AG09309 (cell line): ENCODE results near the gene FOXN3.

Experiments
- DNase-seq: peaks from one replicate; pipeline ENCODE4 v3.0.0-alpha.2; 2010; ENCODE audit warnings: low read depth
- H3K4me3 ChIP-seq: 2 replicates; pipeline ENCODE4 v1.5.1; 2011; ENCODE audit warnings: mild to moderate bottlenecking, low read depth, low read length, moderate library complexity; ENCODE audit not compliant: control insufficient read depth
- CTCF ChIP-seq: IDR thresholded peaks from 2 replicates; pipeline ENCODE4 v1.5.1; 2011; ENCODE audit warnings: mild to moderate bottlenecking, low read depth, low read length, inconsistent platforms; ENCODE audit not compliant: insufficient read depth, control insufficient read depth; ENCODE audit errors: missing control alignments

The FOXN3 gene

GRCh38 chr14:89444516-89445125, 27.6 kb upstream of the FOXN3 start:
- DNase-seq, result no peak
- no peak overlapping the region for H3K4me3 ChIP-seq
- TF ChIP-seq CTCF, result no peak

GRCh38 chr14:89444044-89444443, 27.0 kb upstream of the FOXN3 start:
- no peak overlapping the region for H3K4me3 ChIP-seq
- no peak for DNase-seq
- no peak for TF ChIP-seq CTCF

- TF ChIP-seq CTCF, result no peak
- DNase-seq, result no peak
- no peak overlapping the region for H3K4me3 ChIP-seq
Measured at GRCh38 chr14:89443042-89443629, 26.1 kb upstream of the FOXN3 start.

GRCh38 chr14:89442280-89442679, 25.2 kb upstream of the FOXN3 start:
- DNase-seq, result no peak
- no peak for TF ChIP-seq CTCF

GRCh38 chr14:89440986-89441909, 24.2 kb upstream of the FOXN3 start:
- no peak for TF ChIP-seq CTCF
- DNase-seq, result no peak
- no peak overlapping the region for H3K4me3 ChIP-seq

More at GRCh38 chr14:89442280-89442679, 25.2 kb upstream of the FOXN3 start:
- no peak overlapping the region for H3K4me3 ChIP-seq

GRCh38 chr14:89435892-89436656, 19.0 kb upstream of the FOXN3 start:
- H3K4me3 ChIP-seq, result no peak overlapping the region
- no peak for TF ChIP-seq CTCF
- no peak for DNase-seq
